A549 (cell line): Measurements from ENCODE around the gene DDX31. TPM values are rescaled to one million over a fixed set of nuclear protein-coding genes. Genes with fewer than 3 reads are reported as not detected.

Experiments used
- ATAC-seq, 2 experiments: fragments of 200-7000 bp in 1 of 2; fragments of >200 bp in 1 of 2; cut with Nextera tagmentation in 1 of 2; cut with Tn5 transposase in 1 of 2; 3 replicates each; pipeline versions ENCODE4 v1.8.0 to v1.9.1; 2018 to 2020; ENCODE audit warnings: mild to moderate bottlenecking in 1 of 2, moderate library complexity in 1 of 2
- CTCF ChIA-PET: fragments of 300-600 bp; sonication (Branson Sonifier 250); formaldehyde crosslinking; extraction: SDS; loops from one replicate; lab custom pipeline; 2021; ENCODE audit warnings: antibody characterized with exemption, inconsistent platforms; lab: Yijun Ruan, JAX
- POLR2A ChIA-PET: fragments of 350-600 bp; formaldehyde crosslinking; extraction: SDS; loops from one replicate; lab custom pipeline; 2021; ENCODE audit warnings: antibody characterized with exemption, inconsistent platforms; lab: Yijun Ruan, JAX
- DNase-seq, 2 experiments: peaks; one replicate each; pipeline versions ENCODE4 v3.0.0 to v3.0.0-alpha.2; 2011 to 2016; ENCODE audit warnings: low read depth in 1 of 2, low spot score in 1 of 2
- FAIRE-seq: peaks from 2 replicates; lab custom pipeline; 2011; peaks lifted over from hg19 to GRCh38; lab: Jason Lieb, UNC
- H3K27ac ChIP-seq, 2 experiments: fragments of >200 bp; sonication (Bioruptor Twin); formaldehyde crosslinking; 3 replicates each; pipeline ENCODE4 v1.5.1; 2016 to 2017
- H3K4me1 ChIP-seq: fragments of >200 bp; sonication (Bioruptor Twin); formaldehyde crosslinking; 3 replicates; pipeline ENCODE4 v1.6.1; 2016
- H3K4me2 ChIP-seq: fragments of >200 bp; sonication (Bioruptor Twin); formaldehyde crosslinking; 3 replicates; pipeline ENCODE4 v1.6.1; 2016
- H3K4me3 ChIP-seq: fragments of >200 bp; sonication (Bioruptor Twin); formaldehyde crosslinking; 3 replicates; pipeline ENCODE4 v1.5.1; 2016
- H3K9me3 ChIP-seq: fragments of >200 bp; sonication (Bioruptor Twin); formaldehyde crosslinking; 3 replicates; pipeline ENCODE4 v1.6.1; 2016
- BCL3 ChIP-seq: fragments of >200 bp; sonication (Bioruptor Twin); formaldehyde crosslinking; IDR thresholded peaks from 3 replicates; pipeline ENCODE4 v1.6.1; 2016
- CBX2 ChIP-seq: fragments of 200-600 bp; sonication (generic); IDR thresholded peaks from 2 replicates; pipeline ENCODE4 v1.6.1; 2016; ENCODE audit warnings: low read depth, mild to moderate bottlenecking, borderline replicate concordance
- CHD4 ChIP-seq: fragments of 200-600 bp; sonication (generic); IDR thresholded peaks from 2 replicates; pipeline ENCODE4 v1.6.1; 2016; ENCODE audit warnings: antibody characterized with exemption, mild to moderate bottlenecking, borderline replicate concordance
- ESRRA ChIP-seq: fragments of 150-350 bp; IDR thresholded peaks from 2 replicates; pipeline ENCODE4 v1.6.1; 2014; ENCODE audit warnings: mild to moderate bottlenecking, low read length, borderline replicate concordance
- FOXS1 ChIP-seq: fragments of 250-450 bp; sonication (Bioruptor Pico); IDR thresholded peaks from 2 replicates; pipeline ENCODE4 v1.5.0; 2020; ENCODE audit warnings: mild to moderate bottlenecking, moderate library complexity
- HDAC2 ChIP-seq: fragments of 200-600 bp; sonication (generic); IDR thresholded peaks from 2 replicates; pipeline ENCODE4 v1.6.1; 2016
- HES2 ChIP-seq: fragments of >200 bp; sonication (Bioruptor Twin); formaldehyde crosslinking; IDR thresholded peaks from 2 replicates; pipeline ENCODE4 v1.6.1; 2016
- KDM5A ChIP-seq: fragments of 200-600 bp; sonication (generic); IDR thresholded peaks from 2 replicates; pipeline ENCODE4 v1.6.1; 2016; ENCODE audit warnings: antibody characterized with exemption, mild to moderate bottlenecking
- MAX ChIP-seq: IDR thresholded peaks from 2 replicates; pipeline ENCODE4 v1.6.1; 2012
- MYC ChIP-seq: IDR thresholded peaks from 2 replicates; pipeline ENCODE4 v1.6.1; 2012; ENCODE audit warnings: mild to moderate bottlenecking, inconsistent platforms, low read length, improper control_type of control experiment, borderline replicate concordance
- NFE2L2 ChIP-seq: fragments of 150-350 bp; conservative IDR thresholded peaks from 2 replicates; pipeline ENCODE4 v1.6.1; 2014; ENCODE audit warnings: low read length
- NR3C1 ChIP-seq: fragments of >200 bp; sonication (Bioruptor Twin); formaldehyde crosslinking; IDR thresholded peaks from 3 replicates; pipeline ENCODE4 v1.6.1; 2017
- PHF8 ChIP-seq: fragments of 200-600 bp; sonication (generic); IDR thresholded peaks from 2 replicates; pipeline ENCODE4 v1.6.1; 2016; ENCODE audit warnings: low read depth, mild to moderate bottlenecking, antibody characterized with exemption, moderate library complexity, borderline replicate concordance
- POLR2A ChIP-seq: IDR thresholded peaks from 2 replicates; pipeline ENCODE4 v1.6.1; 2012; ENCODE audit warnings: mild to moderate bottlenecking, low read length
- RCOR1 ChIP-seq: fragments of 150-350 bp; IDR thresholded peaks from 2 replicates; pipeline ENCODE4 v1.6.1; 2014; ENCODE audit warnings: antibody characterized with exemption, low read length, low read depth
- RNF2 ChIP-seq: fragments of 200-600 bp; sonication (generic); IDR thresholded peaks from 2 replicates; pipeline ENCODE4 v1.6.1; 2016; ENCODE audit warnings: low read depth, mild to moderate bottlenecking, antibody characterized with exemption, moderate library complexity, borderline replicate concordance
- SMC3 ChIP-seq: fragments of >200 bp; sonication (Bioruptor Twin); formaldehyde crosslinking; IDR thresholded peaks from 3 replicates; pipeline ENCODE4 v1.6.1; 2018; ENCODE audit warnings: inconsistent platforms
- SREBF2 ChIP-seq: fragments of 450-650 bp; IDR thresholded peaks from 2 replicates; pipeline ENCODE4 v1.6.1; 2014; ENCODE audit warnings: mild to moderate bottlenecking, moderate library complexity
- TFCP2L1 ChIP-seq: fragments of 250-450 bp; sonication (Bioruptor Pico); IDR thresholded peaks from 2 replicates; pipeline ENCODE4 v1.5.0; 2021; ENCODE audit warnings: mild to moderate bottlenecking
- ZFP36 ChIP-seq: fragments of 450-650 bp; IDR thresholded peaks from 2 replicates; pipeline ENCODE4 v1.6.1; 2014; ENCODE audit warnings: borderline replicate concordance; ENCODE audit not compliant: partially characterized antibody
- ZNF302 ChIP-seq: fragments of 250-450 bp; sonication (Bioruptor Pico); IDR thresholded peaks from 2 replicates; pipeline ENCODE4 v1.9.0; 2021; ENCODE audit warnings: inconsistent platforms, mild to moderate bottlenecking, moderate library complexity
- WGBS: methylation state at CpG from one replicate; pipeline ENCODE4 v1.1.6; 2017; ENCODE audit errors: missing lambda C conversion rate; 5-methylcytosine and 5-hydroxymethylcytosine counted together
- polyA plus RNA-seq, 4 experiments: library from polyadenylated mRNA; depleted of rRNA in 3 of 4; stranded (reverse); fragments of >200 nt; fragmentation: RNase III in 1 of 4; extraction: RNeasy Plus Mini Kit Qiagen cat#74134 plus additional on column Dnase treatment in 1 of 4; gene quantifications; 2 replicates in 3 of 4; 3 replicates in 1 of 4; pipeline ENCODE4 v1.2.3, GENCODE V29; 2011 to 2017
- TF ChIP-seq, protein P1 (sequence below): IDR thresholded peaks from 2 replicates; pipeline ENCODE4 v1.6.1; 2012; ENCODE audit warnings: low read depth, borderline replicate concordance
- TF ChIP-seq, protein P2 (sequence below): fragments of 150-350 bp; IDR thresholded peaks from 2 replicates; pipeline ENCODE4 v1.6.1; 2014; ENCODE audit warnings: low read depth, mild to moderate bottlenecking, low read length
- TF ChIP-seq, protein P3 (sequence below): fragments of 450-650 bp; IDR thresholded peaks from 2 replicates; pipeline ENCODE4 v1.6.1; 2014; ENCODE audit warnings: antibody characterized with exemption

The DDX31 gene
- polyA plus RNA-seq, 2 of the 4 experiments (the other 2 are of a cell fraction), result 20.0 to 30.1 TPM

DNA sequence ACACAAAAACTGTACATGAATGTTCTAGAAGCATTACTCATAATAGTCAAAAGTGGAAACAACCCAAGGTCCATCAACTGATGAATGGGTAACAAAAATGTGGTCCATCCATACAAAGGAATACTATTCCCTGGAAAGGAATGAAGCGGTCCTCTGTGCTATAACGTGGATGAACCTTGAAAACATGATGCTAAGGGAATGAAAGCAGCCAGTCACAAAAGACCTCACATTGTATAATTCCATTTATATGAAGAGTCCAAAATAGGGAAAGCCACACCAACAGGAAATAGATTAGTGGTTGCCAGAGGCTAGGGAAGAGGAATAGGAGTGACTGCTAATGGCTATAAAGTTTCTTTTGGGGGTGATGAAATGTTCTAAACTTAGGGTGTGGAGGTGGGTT is 110.1 kb downstream of the DDX31 start:
- Histone ChIP-seq H3K4me1 (no peaks in the 10 kb centered on the region), H3K4me2 (no peak overlapping the region), H3K9me3 (no peaks in the 10 kb centered on the region), H3K27ac (no peak overlapping the region)
- FAIRE-seq (no peak), ATAC-seq (no peak)
- ChIA-PET POLR2A (no interaction called here), CTCF (interaction anchor here (0.8 to 2.8 kb wide), 6 partner anchors 11 to 412 kb away, joined by 3 to 14 read pairs (median 4); no protein-coding TSS in a partner anchor)
- WGBS, result 59% methylated on average over 2 of the region's 2 CpGs
- TF ChIP-seq, protein P1, sequence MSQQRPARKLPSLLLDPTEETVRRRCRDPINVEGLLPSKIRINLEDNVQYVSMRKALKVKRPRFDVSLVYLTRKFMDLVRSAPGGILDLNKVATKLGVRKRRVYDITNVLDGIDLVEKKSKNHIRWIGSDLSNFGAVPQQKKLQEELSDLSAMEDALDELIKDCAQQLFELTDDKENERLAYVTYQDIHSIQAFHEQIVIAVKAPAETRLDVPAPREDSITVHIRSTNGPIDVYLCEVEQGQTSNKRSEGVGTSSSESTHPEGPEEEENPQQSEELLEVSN, result no peak
- TF ChIP-seq PHF8 (no peak), SMC3 (no peak), CHD4 (no peak), SREBF2 (no peak), HES2 (no peak), ESRRA (no peak), RNF2 (no peak), KDM5A (no peak), MAX (no peak), POLR2A (no peak), TFCP2L1 (CRISPR knock-in tag) (no peak), MYC (no peak), NFE2L2 (no peak)
- TF ChIP-seq, protein P2, sequence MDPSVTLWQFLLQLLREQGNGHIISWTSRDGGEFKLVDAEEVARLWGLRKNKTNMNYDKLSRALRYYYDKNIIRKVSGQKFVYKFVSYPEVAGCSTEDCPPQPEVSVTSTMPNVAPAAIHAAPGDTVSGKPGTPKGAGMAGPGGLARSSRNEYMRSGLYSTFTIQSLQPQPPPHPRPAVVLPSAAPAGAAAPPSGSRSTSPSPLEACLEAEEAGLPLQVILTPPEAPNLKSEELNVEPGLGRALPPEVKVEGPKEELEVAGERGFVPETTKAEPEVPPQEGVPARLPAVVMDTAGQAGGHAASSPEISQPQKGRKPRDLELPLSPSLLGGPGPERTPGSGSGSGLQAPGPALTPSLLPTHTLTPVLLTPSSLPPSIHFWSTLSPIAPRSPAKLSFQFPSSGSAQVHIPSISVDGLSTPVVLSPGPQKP, result no peak
- TF ChIP-seq, all 56 proteins: peak for 0
- H3K4me3 ChIP-seq, result no peak overlapping the region
- DNase-seq, result no peak

DNA sequence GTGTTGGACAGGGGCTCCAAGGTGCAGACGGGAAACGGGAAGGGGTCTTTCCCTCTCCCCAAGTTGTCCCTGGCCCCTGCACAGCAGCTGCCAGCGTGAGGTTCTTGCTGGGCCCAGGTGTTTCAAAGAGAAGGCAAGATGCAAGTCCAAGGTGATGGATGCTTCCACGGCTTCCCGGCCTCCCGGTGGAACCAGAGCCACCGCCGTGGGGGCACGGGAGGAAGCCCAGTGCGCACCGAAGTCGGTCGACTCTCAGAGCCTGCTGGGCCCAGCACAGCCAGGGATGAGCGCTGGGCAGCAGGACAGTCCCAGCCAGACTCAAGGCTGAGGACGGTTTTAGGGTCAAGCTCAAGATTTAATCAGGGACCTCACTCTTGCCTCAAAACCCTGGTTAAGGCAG is 112.6 kb downstream of the DDX31 start:
- WGBS, result 41% methylated on average over 8 of the region's 15 CpGs
- H3K4me2 ChIP-seq, result no peak overlapping the region
- H3K4me1 ChIP-seq, result no peaks in the 10 kb centered on the region
- no peak for FAIRE-seq
- ATAC-seq, result no peak
- H3K4me3 ChIP-seq, result no peak overlapping the region
- no peaks in the 10 kb centered on the region for H3K9me3 ChIP-seq
- TF ChIP-seq FOXS1 (no peak), MYC (no peak), RCOR1 (no peak), NR3C1 (no peak), RNF2 (no peak), BCL3 (no peak), HDAC2 (no peak), ZFP36 (no peak), KDM5A (no peak), CBX2 (no peak), MAX (no peak), ZNF302 (CRISPR knock-in tag) (no peak)
- TF ChIP-seq, protein P3, sequence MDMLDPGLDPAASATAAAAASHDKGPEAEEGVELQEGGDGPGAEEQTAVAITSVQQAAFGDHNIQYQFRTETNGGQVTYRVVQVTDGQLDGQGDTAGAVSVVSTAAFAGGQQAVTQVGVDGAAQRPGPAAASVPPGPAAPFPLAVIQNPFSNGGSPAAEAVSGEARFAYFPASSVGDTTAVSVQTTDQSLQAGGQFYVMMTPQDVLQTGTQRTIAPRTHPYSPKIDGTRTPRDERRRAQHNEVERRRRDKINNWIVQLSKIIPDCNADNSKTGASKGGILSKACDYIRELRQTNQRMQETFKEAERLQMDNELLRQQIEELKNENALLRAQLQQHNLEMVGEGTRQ, result no peak
- TF ChIP-seq, protein P1, result no peak
- ChIA-PET POLR2A (no interaction called here), CTCF (interaction anchor here (0.9 to 1.4 kb wide), 3 partner anchors 18 to 50 kb away, joined by 4 read pairs; no protein-coding TSS in a partner anchor)
- no peak overlapping the region for H3K27ac ChIP-seq
- DNase-seq, result no peak
